ENCODE measurements around the gene SYNJ2.

Gene SYNJ2

GRCh38 chr6:157999168-158000051 lies 17.7 kb downstream of the SYNJ2 start:
- no peak for DNase-seq

DNA sequence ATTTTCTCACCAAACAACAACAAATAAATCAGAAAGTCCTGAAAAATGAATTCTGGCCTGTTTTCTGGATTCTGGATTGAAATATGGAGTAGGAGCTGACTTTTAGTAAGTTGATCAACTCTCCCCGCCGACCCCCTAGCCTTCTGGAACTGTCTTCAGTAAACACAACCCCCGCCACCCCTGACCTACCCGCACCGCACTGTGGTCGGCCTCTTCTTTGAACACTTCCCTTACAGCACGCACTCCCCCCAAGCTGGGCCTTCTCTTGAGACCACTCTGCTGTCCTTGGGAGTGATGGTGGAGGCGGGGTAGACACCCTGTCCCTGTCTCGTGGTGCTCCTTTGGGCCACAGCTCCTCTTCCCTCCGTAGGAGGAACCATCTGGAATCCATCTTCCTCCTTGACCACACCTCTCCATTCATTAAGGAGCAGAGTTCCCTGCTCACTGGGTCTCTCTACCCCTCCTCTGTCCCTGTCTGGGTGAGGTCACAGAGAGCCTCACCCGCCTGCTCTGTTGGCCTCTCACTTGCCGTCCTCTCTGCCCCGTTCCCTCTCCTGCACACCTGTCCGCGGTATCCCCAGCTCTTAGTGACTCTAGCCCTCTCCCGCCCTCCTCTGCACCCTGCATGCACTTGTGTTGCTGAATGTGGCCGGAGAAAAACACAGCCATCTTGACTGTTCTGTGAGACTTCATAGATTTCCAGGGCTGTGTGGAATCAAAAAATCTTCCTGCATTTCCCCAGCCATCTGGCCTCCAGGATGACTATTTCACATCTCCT lies 19.1 kb downstream of the SYNJ2 start:
- no peak for DNase-seq

DNA sequence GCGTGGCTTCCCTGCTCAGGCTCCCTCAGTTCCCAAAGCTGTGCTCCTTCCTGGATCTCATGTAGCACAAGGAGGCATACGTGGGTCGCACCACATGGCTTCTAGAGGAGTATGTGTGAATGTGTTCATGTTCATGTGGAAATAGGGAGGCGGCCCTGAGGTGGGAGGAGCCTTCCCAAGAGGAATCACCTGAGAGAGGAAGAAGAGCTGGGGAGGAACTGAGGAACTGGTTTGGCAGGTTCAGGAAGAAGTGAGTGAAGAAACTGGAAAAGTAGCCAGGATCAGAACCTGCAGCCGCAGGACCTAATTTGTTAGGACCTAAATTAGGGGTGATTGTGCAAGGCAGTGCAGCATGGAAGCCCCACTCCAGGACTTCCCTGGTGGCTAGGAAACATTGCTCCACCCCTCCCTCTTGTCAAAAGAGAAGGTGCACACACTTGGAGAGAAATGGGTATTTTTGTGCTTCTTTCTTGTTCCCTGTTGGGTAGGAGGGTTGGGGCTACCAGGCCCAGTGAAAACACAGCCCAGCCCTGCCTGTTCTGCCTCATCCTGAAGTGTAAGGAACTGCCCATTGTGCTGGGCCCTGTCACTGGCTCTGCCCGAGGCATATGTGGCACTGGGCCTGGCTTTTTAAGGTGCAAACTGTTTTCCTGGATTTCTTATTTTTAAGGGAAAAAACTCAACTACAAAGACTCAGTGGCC lies 20.7 kb downstream of the SYNJ2 start:
- DNase-seq = no peak

DNA sequence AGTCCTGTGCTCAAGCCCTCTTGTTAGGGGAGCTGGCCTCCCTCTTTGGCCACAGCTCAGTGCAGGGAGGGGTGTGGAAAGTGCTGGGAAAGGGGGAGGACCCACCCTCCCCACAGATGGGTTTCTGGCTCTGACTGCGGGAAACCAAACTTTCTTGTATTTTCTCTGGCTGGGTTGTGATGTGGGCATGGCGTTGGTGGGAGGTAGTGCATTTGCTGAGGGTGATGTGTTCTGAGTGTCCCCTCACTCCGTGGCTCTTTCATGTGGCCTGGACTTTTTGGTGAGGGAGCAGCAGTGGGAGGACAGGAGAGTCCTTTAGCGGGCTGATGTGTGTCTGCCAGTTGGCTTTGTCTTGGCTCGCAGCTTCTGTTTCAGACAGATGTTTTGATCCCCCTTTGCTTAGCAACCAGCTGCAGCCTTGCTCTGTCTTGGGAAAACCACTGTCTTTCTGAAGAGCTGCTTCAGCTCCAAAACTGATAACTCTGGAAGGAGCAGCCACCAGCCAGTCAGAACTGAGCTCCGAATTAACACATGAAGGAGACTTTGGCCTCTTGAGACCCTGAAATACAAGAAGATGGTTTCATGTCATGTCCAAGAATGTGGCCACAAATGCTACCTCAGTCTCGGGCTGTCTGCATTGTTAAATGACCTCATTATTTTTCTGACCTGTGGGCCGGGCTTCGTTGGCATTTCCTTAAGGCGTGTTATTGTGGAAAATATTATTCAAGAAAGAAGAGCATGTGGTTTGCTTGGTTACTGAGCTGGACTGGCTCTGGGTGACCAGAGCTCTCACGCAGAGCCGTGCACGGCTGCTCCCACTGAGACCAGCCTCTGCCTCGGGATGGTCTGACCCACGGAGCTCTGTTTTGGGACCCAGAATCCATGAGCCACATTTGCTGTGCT lies 21.5 kb downstream of the SYNJ2 start:
- DNase-seq = peak; percentile 72

- DNase-seq = no peak
Observed at GRCh38 chr6:158003910-158004700, 22.4 kb downstream of the SYNJ2 start.

GRCh38 chr6:158004701-158005095 lies 23.0 kb downstream of the SYNJ2 start:
- DNase-seq = no peak

DNA sequence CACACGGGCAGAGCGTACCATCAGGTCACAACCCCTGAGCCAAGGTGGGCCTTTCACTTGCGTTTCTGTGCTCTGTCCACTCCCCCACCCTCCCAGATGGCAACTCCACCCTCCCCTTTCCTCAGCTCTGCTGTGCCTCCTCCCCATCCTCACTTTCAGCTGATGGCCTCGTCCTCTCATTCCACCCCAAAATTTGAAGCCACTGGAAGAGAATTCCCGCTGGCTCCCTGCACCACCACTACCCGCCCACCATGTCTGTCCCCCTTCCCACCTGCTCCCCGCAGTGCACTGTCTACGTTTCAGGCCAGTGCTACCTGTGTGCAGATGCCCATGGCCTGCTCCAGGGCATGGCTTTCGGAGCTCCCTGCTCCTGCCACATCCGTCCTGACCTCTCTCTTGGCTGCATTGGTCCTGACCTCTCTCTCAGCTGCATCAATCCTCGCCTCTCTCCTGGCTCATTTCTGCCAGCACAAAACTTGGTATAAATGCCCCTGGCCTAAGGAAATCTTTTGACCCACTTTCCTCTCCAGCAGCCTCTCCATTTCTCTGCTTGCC lies 24.0 kb downstream of the SYNJ2 start:
- DNase-seq = no peak

- no peak for DNase-seq
Observed at GRCh38 chr6:158006331-158006730, 24.7 kb downstream of the SYNJ2 start.

DNA sequence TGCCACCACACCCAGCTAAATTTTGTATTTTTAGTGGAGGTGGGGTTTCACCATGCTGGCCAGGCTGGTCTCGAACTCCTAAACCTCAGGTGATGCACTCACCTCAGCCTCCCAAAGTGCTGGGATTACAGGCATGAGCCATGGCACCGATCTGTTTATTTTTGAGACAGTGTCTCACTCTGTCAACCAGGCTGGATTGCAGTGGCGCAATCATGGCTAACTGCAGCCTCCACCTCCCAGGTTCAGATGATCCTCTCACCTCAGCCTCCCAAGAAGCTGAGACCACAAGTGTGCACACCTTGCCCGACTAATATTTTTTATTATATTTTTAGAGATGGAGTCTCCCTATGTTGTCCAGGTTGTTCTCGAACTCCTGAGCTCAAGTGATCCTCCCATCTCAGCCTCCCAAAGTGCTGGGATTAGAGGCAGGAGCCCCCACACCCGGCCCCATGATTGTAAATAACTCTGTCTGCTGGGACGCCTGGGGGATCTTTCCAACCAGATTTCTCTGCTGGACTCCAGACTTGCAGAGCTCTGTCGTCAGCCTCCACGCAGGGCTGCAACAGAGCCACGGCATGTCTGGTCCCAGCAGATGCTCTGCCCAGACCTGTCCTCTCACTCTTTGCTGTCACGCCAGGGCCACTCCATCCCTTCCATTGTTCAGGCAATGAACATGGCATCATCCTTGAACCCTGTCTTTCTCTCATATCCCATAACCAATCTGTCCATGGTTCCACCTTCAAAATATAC lies 25.3 kb downstream of the SYNJ2 start:
- no peak for DNase-seq

DNA sequence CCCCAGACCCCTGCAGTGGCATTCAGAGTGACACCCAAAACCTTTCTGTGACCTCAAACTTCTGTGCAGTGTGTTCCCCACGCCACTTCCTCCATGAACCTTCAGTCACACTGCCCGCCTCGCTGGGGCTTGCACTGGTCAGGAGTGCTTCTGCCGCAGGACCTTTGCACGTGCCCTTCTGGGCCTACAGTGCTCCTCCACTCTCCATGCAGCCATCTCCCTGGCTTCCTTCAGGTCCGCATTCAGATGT lies 27.1 kb downstream of the SYNJ2 start:
- DNase-seq = no peak

DNA sequence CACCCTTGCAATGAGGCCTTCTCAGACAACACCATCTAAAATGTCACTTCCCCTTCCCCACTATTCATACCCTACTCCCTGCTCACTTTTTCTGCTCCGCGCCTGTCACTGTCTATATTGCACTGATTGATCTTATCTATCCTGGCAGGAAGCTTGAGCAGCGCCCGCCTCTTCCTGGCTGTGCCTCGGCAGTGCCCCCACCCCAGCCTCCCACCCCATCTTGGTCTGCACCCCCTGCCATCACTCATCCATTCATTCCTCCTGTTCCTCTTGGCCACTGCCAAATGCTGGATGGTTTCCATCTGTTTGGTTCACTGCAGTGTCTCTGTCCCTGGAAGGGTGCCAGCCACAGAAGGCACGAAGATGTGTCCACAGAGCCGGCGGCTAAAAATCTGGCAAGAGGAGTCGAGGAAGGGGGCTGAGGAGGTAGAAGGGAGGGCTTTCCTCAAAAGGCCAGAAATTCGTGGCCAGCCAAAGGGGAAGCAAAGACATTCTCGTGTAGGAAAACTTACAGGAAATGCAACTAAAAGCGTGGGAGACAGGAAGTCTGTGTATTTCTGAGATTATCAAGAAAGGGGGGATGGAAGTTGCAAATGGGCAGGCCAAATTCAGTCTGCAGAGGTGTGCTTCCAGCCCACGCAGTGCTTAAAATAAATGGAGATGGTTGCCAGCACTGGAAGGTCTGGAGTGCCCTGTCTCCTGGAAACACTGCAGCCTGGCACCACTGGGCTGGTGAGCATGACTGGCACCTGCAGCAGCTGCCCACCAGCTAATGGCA lies 27.6 kb downstream of the SYNJ2 start:
- peak; percentile 55 to 59 for DNase-seq

GRCh38 chr6:158009935-158010585 lies 28.4 kb downstream of the SYNJ2 start:
- no peak for DNase-seq

DNA sequence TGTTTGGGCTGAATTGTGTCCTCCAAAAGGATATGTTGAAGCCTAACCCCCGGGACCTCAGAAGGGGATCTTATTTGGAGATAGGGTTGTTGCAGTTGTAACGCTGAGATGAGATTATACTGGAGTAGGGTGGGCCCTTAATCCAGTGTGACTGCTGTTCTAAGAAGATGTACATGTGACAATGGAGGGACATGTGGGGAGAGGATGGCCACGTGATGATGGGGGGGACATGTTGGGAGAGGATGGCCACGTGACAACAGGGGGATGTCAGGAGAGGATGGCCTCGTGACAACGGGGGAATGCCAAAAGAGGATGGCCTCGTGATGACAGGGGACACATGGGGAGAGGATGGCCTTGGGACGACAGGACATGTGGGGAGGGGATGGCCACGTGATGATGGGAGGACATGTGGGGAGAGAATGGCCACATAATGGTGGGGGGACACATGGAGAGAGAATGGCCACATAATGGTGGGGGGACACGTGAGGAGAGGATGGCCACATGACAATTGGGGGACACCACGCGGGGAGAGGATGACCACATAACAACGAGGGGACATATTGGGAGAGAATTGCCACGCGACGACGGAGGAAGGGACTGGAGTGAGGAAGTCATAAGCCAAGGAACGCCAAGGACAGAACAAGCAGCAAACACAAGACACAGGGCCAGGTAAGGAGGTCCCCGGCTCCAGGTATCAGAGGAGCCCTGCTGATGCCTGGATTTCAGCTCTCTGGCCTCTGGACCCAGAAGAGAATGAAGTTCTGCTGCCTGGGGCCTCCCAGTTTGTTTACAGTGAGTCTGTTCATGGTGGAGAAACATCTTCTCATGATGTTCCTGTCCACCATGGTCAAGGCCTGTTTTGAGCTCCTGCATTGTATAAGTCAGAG lies 29.2 kb downstream of the SYNJ2 start:
- DNase-seq = no peak

DNA sequence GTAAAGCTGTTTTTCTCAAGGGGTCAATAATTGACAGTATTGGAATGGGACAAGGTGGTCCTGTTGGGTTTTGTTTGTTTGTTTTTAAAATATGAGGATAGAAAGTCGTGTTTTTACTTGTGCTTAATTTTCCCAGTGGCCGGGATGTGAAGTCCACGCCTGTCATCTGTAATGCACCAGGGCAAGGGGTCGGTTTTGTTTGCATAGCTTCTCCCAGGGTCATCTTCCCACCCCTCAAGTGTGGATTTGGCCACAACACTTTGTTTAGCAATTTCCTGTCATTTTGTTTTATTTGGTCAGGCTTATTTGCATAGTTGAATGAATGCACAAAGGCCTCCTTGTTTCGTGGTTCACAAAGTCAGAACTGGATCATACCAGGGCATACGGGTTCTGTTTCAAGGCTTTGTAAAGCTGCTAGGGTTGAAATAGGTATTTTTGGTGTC lies 29.8 kb downstream of the SYNJ2 start:
- no peak for DNase-seq

GRCh38 chr6:158011980-158012566 lies 30.4 kb downstream of the SYNJ2 start:
- DNase-seq = no peak

DNA sequence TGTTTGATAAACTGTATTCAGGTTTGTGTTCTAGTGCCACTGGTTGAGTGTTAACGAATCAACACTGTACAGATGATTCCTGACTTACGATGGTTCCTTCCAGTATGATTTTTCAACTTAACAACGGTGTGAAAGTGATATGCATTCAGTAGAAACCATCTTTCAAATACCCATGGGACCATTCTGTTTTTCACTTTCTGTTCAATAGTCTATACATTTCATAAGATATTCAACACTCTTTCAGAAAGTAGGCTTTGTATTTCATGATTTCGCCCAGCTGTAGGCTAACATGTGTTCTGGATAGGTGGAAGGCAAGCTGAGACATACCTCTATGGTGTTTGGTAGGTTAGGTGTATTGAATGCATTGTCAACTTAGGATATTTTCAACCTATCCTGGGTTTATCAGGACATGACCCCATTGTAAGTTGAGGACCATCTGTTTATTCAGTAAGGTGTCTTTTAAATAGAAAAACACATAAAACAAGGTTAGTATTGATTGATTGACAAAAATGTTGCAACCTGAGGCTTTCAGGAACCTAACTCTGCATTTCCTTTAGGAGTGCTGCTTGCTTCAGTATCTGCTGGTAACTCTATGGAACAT lies 32.3 kb downstream of the SYNJ2 start:
- DNase-seq = no peak

GRCh38 chr6:158014505-158015187 lies 33.0 kb downstream of the SYNJ2 start:
- DNase-seq = no peak
